T-cell (primary cell): ENCODE results near the gene C16orf87. TPM values are rescaled to one million over a fixed set of nuclear protein-coding genes. Genes with fewer than 3 reads are reported as not detected.
"Not testable (repeated sequence)": the region's sequence is repeated elsewhere in the genome, so short reads cannot be mapped to it uniquely, and the experiment has no call there.

Source experiments
- ATAC-seq, 4 experiments: fragments of 200-7000 bp in 3 of 4; fragments of 150-1000 bp in 1 of 4; cut with Tn5 transposase; replicated peaks in 1 of 4; 1 replicate in 3 of 4; 2 replicates in 1 of 4; pipeline ENCODE4 v1.10.0; 2021; ENCODE audit warnings: moderate library complexity in 3 of 4, mild to moderate bottlenecking in 2 of 4, moderate number of reproducible peaks in 1 of 4
- CTCF ChIA-PET, 2 donors: fragments of 300-600 bp; sonication (Branson Sonifier 250); formaldehyde crosslinking; loops; one replicate each; lab custom pipeline; 2022; ENCODE audit warnings: antibody characterized with exemption in 2 of 2; lab: Charles Lee
- POLR2A ChIA-PET, 2 donors: fragments of 300-600 bp; sonication (Branson Sonifier 250); formaldehyde crosslinking; loops; one replicate each; lab custom pipeline; 2022; ENCODE audit warnings: antibody characterized with exemption in 2 of 2; lab: Charles Lee
- DNase-seq, 35 experiments: peaks; one replicate each; pipeline versions ENCODE4 v3.0.0 to v3.0.0-alpha.2; 2013 to 2023
- H3K27ac ChIP-seq: one replicate; pipeline ENCODE4 v1.5.1; 2013; ENCODE audit warnings: low read length
- H3K27me3 ChIP-seq, 2 experiments: replicated peaks in 1 of 2; 1 replicate in 1 of 2; 2 replicates in 1 of 2; pipeline versions ENCODE4 v1.6.1 to v1.7.0; 2013; ENCODE audit warnings: low read length in 1 of 2, mixed read lengths in 1 of 2; ENCODE audit not compliant: control insufficient read depth in 2 of 2, insufficient read depth in 2 of 2; ENCODE audit errors: extremely low read depth in 1 of 2
- H3K36me3 ChIP-seq, 2 donors: 1 replicate in 1 of 2; 2 replicates in 1 of 2; pipeline versions ENCODE4 v1.6.1 to v1.7.0; 2013; ENCODE audit warnings: low read length in 1 of 2; ENCODE audit not compliant: control insufficient read depth in 2 of 2, insufficient read depth in 1 of 2; ENCODE audit errors: extremely low read depth in 1 of 2
- H3K4me1 ChIP-seq, 2 experiments: 1 replicate in 1 of 2; 2 replicates in 1 of 2; pipeline versions ENCODE4 v1.6.1 to v1.7.0; 2013; ENCODE audit warnings: low read length in 2 of 2, mixed read lengths in 1 of 2; ENCODE audit not compliant: insufficient read depth in 2 of 2, control insufficient read depth in 1 of 2; ENCODE audit errors: extremely low read depth in 1 of 2
- H3K4me3 ChIP-seq, 2 donors: 1 replicate in 1 of 2; 2 replicates in 1 of 2; pipeline versions ENCODE4 v1.5.1 to v1.7.0; 2013; ENCODE audit warnings: mild to moderate bottlenecking in 2 of 2, low read length in 1 of 2, moderate library complexity in 1 of 2; ENCODE audit not compliant: control insufficient read depth in 1 of 2; ENCODE audit errors: extremely low read depth in 1 of 2
- H3K9me3 ChIP-seq: 2 replicates; pipeline ENCODE4 v1.7.0; 2013
- H3K27ac Mint-ChIP-seq, 2 donors: one replicate each; pipeline ENCODE4 v1.8.0; 2020 to 2021; ENCODE audit warnings: mild to moderate bottlenecking in 2 of 2, mixed read lengths in 2 of 2
- H3K27me3 Mint-ChIP-seq, 2 donors: one replicate each; pipeline ENCODE4 v1.8.0; 2021 to 2022; ENCODE audit warnings: mixed read lengths in 2 of 2
- H3K36me3 Mint-ChIP-seq: one replicate; pipeline ENCODE4 v1.8.0; 2021; ENCODE audit warnings: mixed read lengths
- H3K4me1 Mint-ChIP-seq, 3 donors: one replicate each; pipeline ENCODE4 v1.8.0; 2020 to 2022; ENCODE audit warnings: mixed read lengths in 3 of 3, mild to moderate bottlenecking in 1 of 3
- H3K4me3 Mint-ChIP-seq, 3 donors: one replicate each; pipeline ENCODE4 v1.8.0; 2020 to 2022; ENCODE audit warnings: mild to moderate bottlenecking in 3 of 3, mixed read lengths in 3 of 3, moderate library complexity in 3 of 3
- H3K9me3 Mint-ChIP-seq, 3 donors: one replicate each; pipeline ENCODE4 v1.8.0; 2020 to 2022; ENCODE audit warnings: mixed read lengths in 3 of 3
- WGBS: methylation state at CpG from one replicate; pipeline ENCODE4 v1.1.5; 2013; ENCODE audit warnings: missing lambda C conversion rate; ENCODE audit not compliant: insufficient coverage; 5-methylcytosine and 5-hydroxymethylcytosine counted together
- total RNA-seq, 35 experiments: library from RNA in 6 of 35; stranded (reverse) in 6 of 35; fragments of 120-200 nt in 1 of 35; gene quantifications; one replicate each; pipeline versions ENCODE4 v1.2.1 to v1.2.4 and lab custom pipeline; 2013 to 2026

C16orf87 gene
- total RNA-seq, 5 donors from 2014 or later (not counting 1 experiment from before 2014, with no cell fraction given): 5.2 to 15.6 (median 7.2) TPM

- Mint-ChIP-seq H3K27ac (peak overlapping the region; percentile 80 to 88), H3K27me3 (no peaks in the 10 kb centered on the region), H3K4me1 (peaks cover 6 to 26% (median 16%) of the 10 kb centered on the region in 3 donors), H3K4me3 (peak overlapping the region; percentile 78 to 81 (median 80)), H3K36me3 (peaks cover 9% of the 10 kb centered on the region), H3K9me3 (peaks cover 14 to 19% (median 14%) of the 10 kb centered on the region in 3 donors)
- H3K9me3 ChIP-seq: no peaks in the 10 kb centered on the region
- ATAC-seq (peak; percentile 98 to 99 (median 98)), DNase-seq (peak; percentile 56 to 86 (median 72))
- POLR2A ChIA-PET: interaction anchor here (0.6 to 1.0 kb wide), 6 partner anchors 10 to 1595 kb away, joined by 3 to 9 read pairs (median 6); partner anchors contain the start of gene SIAH1 (in 1 of the 2)
- WGBS: 4% methylated on average over 29 of the region's 43 CpGs
- H3K27me3 ChIP-seq: no peaks in the 10 kb centered on the region
- peak overlapping the region; percentile 28 to 67 for H3K4me3 ChIP-seq
- no peaks in the 10 kb centered on the region for H3K36me3 ChIP-seq
- peak overlapping the region; percentile 52 for H3K27ac ChIP-seq
- CTCF ChIA-PET: interaction anchor here (0.5 to 1.3 kb wide), 9 partner anchors 8 to 185 kb away, joined by 3 to 8 read pairs (median 4); no protein-coding TSS in a partner anchor
- H3K4me1 ChIP-seq: peaks cover 3 to 7% of the 10 kb centered on the region in 2 experiments
Measured at GRCh38 chr16:46789499-46790414, 41.2 kb downstream of the C16orf87 start.

GRCh38 chr16:46788891-46789474, 42.0 kb downstream of the C16orf87 start:
- CTCF ChIA-PET: interaction anchor here in 1 of 2 donors (0.5 to 1.0 kb wide), 2 partner anchors 44 to 57 kb away, joined by 3 to 6 read pairs; no protein-coding TSS in a partner anchor
- H3K4me1 Mint-ChIP-seq: peaks cover 6 to 26% (median 16%) of the 10 kb centered on the region in 3 donors
- peak in 1 of 35 experiments; percentile 11 for DNase-seq
- Histone ChIP-seq H3K9me3 (no peaks in the 10 kb centered on the region), H3K27me3 (no peaks in the 10 kb centered on the region), H3K27ac (no peak overlapping the region), H3K4me1 (peaks cover 3 to 7% of the 10 kb centered on the region in 2 experiments), H3K36me3 (no peaks in the 10 kb centered on the region), H3K4me3 (no peak overlapping the region)
- no peak for ATAC-seq
- H3K27me3 Mint-ChIP-seq: no peaks in the 10 kb centered on the region
- peaks cover 9 to 14% (median 12%) of the 10 kb centered on the region in 3 donors for H3K9me3 Mint-ChIP-seq
- peak overlapping the region in 2 of 3 donors; percentile 80 to 81 for H3K4me3 Mint-ChIP-seq
- H3K27ac Mint-ChIP-seq: peak overlapping the region; percentile 53 to 62
- H3K36me3 Mint-ChIP-seq: peaks cover 5% of the 10 kb centered on the region
- POLR2A ChIA-PET: interaction anchor here (0.7 to 1.0 kb wide), 2 partner anchors 11 to 98 kb away, joined by 4 to 9 read pairs; no protein-coding TSS in a partner anchor
- no CpG with 5 or more reads among the region's 3 CpGs for WGBS

DNA sequence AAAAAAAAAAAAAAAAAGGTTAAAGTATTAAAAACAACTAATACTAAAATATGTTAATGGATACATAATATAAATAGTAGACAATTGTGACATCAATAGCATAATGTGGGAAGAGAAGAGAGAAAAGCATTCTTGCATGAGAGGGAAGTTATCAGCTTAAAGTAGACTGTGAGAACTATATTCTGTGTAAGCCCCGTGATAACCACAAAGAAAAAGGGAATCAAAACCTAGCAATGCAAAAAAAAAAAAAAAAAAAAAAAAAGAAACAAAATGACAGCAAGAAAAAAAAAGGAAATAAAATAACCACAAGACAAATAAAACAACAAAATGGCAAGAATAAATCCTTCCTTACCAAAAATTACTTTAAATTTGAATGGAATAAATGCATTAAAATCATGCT, 43.1 kb downstream of the C16orf87 start:
- WGBS: no CpG with 5 or more reads among the region's 1 CpG
- H3K4me1 ChIP-seq: peaks cover 3 to 7% of the 10 kb centered on the region in 2 experiments
- peaks cover 9 to 10% (median 9%) of the 10 kb centered on the region in 3 donors for H3K9me3 Mint-ChIP-seq
- CTCF ChIA-PET: interaction anchor here (0.5 to 0.7 kb wide), 3 partner anchors 42 to 101 kb away, joined by 3 to 7 read pairs (median 3); no protein-coding TSS in a partner anchor
- no peaks in the 10 kb centered on the region for H3K9me3 ChIP-seq
- no peak for ATAC-seq
- peaks cover 5% of the 10 kb centered on the region for H3K36me3 Mint-ChIP-seq
- DNase-seq: no peak
- H3K27me3 ChIP-seq: no peaks in the 10 kb centered on the region
- H3K27ac Mint-ChIP-seq: no peak overlapping the region
- POLR2A ChIA-PET: interaction anchor here in 1 of 2 donors (0.6 kb wide), 1 partner anchor 1820 kb away, joined by 5 read pairs; no protein-coding TSS in a partner anchor
- H3K27ac ChIP-seq: no peak overlapping the region
- H3K4me3 ChIP-seq: no peak overlapping the region
- no peaks in the 10 kb centered on the region for H3K27me3 Mint-ChIP-seq
- peaks cover 6 to 26% (median 16%) of the 10 kb centered on the region in 3 donors for H3K4me1 Mint-ChIP-seq
- H3K36me3 ChIP-seq: no peaks in the 10 kb centered on the region
- no peak overlapping the region for H3K4me3 Mint-ChIP-seq

GRCh38 chr16:46785076-46785845, 45.7 kb downstream of the C16orf87 start:
- peaks cover 0 to 3% of the 10 kb centered on the region in 2 donors for H3K27me3 Mint-ChIP-seq
- ATAC-seq (no peak), DNase-seq (no peak)
- Histone ChIP-seq H3K4me3 (no peak overlapping the region), H3K4me1 (peaks cover 0 to 6% of the 10 kb centered on the region in 2 experiments), H3K27ac (no peak overlapping the region), H3K36me3 (no peaks in the 10 kb centered on the region), H3K27me3 (peaks cover 0 to under 1% of the 10 kb centered on the region in 2 experiments), H3K9me3 (no peaks in the 10 kb centered on the region)
- ChIA-PET CTCF (interaction anchor here in 1 of 2 donors (0.6 kb wide), 1 partner anchor 9 kb away, joined by 6 read pairs; no protein-coding TSS in a partner anchor), POLR2A (interaction anchor here in 1 of 2 donors (0.6 kb wide), 1 partner anchor 164 kb away, joined by 3 read pairs; the partner anchor contains the start of gene SHCBP1)
- WGBS: 100% methylated on average over 1 of the region's 3 CpGs
- H3K4me3 Mint-ChIP-seq: no peak overlapping the region
- H3K9me3 Mint-ChIP-seq: peaks cover 9 to 10% (median 9%) of the 10 kb centered on the region in 3 donors
- peaks cover 5% of the 10 kb centered on the region for H3K36me3 Mint-ChIP-seq
- H3K27ac Mint-ChIP-seq: no peak overlapping the region
- H3K4me1 Mint-ChIP-seq: peaks cover 6 to 19% (median 10%) of the 10 kb centered on the region in 3 donors

DNA sequence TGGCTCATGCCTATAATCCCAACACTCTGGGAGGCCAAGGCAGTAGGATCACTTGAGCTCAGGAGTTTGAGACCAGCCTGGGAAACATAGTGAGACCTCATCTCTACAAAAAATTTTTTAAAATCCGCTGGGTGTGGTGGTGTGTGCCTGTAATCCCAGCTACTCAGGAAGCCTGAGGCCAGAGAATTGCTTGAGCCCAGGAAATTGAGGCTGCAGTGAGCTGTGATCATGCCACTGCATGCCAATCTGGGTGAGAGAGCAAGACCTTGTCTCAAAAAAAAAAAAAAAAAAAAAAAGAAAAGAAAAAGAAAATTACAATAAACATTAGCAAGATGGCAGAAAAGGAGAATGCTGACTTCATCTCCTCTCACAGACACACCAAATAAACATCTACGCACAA, 46.4 kb downstream of the C16orf87 start:
- not testable (repeated sequence) for H3K4me3 Mint-ChIP-seq, H3K27me3 Mint-ChIP-seq, H3K4me1 ChIP-seq, H3K9me3 Mint-ChIP-seq, H3K9me3 ChIP-seq, H3K36me3 Mint-ChIP-seq, H3K36me3 ChIP-seq, ATAC-seq, H3K27ac Mint-ChIP-seq, DNase-seq, H3K4me3 ChIP-seq, H3K27me3 ChIP-seq, H3K27ac ChIP-seq
- CTCF ChIA-PET: interaction anchor here in 1 of 2 donors (0.6 kb wide), 2 partner anchors 8 to 1653 kb away, joined by 5 to 6 read pairs; no protein-coding TSS in a partner anchor
- H3K4me1 Mint-ChIP-seq: peaks cover 5 to 14% (median 6%) of the 10 kb centered on the region in 3 donors
- POLR2A ChIA-PET: interaction anchor here (0.6 to 0.7 kb wide), 2 partner anchors 86 to 163 kb away, joined by 3 to 8 read pairs; partner anchors contain the start of gene SHCBP1 (in 1 of the 2)
- whole genome bisulfite sequencing: 100% methylated on average over 2 of the region's 2 CpGs
